ENCODE data around the gene ATXN7L3. TPM values are rescaled to one million over a fixed set of nuclear protein-coding genes. Genes with fewer than 3 reads are reported as not detected.

The ATXN7L3 gene
- total RNA-seq, 6 experiments from 2014 or later = 20.3 to 26.8 (median 22.1) TPM

DNA sequence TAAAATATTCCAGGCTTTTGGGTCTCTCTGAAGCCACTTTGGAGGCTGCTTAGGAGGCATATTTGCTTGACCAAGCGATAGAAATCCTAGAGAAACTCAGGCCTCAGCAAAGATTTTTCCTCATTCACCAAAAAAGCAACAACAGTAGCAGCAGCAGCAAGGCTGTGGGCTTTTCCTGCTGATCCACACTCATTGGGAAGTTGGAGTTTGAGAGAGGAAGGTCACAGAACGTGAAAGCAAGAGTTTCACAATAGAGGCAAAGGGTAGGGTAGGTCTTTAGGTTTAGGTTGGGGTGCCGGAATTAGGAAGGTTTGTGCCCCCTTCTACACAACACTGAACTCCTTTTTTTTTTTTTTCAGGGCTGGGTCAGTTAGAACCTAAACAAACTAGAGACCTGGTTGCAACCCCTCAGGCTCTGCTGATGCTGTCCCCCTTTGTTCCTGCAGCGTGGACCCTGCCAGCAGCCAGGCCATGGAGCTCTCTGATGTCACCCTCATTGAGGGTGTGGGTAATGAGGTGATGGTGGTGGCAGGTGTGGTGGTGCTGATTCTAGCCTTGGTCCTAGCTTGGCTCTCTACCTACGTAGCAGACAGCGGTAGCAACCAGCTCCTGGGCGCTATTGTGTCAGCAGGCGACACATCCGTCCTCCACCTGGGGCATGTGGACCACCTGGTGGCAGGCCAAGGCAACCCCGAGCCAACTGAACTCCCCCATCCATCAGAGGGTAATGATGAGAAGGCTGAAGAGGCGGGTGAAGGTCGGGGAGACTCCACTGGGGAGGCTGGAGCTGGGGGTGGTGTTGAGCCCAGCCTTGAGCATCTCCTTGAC is 10.9 kb downstream of the ATXN7L3 start:
- Histone ChIP-seq H3K36me3 (peaks cover 0 to 21% (median 2%) of the 10 kb centered on the region in 4 donors), H3K4me3 (no peak overlapping the region), H3K27me3 (no peaks in the 10 kb centered on the region), H3K27ac (no peak overlapping the region), H3K9me3 (no peaks in the 10 kb centered on the region), H3K4me1 (peaks cover 2 to 28% (median 11%) of the 10 kb centered on the region in 4 donors)
- no peak for ATAC-seq
- WGBS (ENCODE audit: insufficient coverage, low coverage, low lambda C conversion rate, missing lambda C conversion rate) = 72% methylated on average over 4 of the region's 12 CpGs
- intact Hi-C loops (cut with DNase I) = no loop called here
- TF ChIP-seq POLR2A (IDR thresholded peaks at IDR 0.05) (no peak), CTCF (IDR thresholded peaks at IDR 0.05) (no peak)
- peak in 1 of 3 donors; percentile 50 for DNase-seq

DNA sequence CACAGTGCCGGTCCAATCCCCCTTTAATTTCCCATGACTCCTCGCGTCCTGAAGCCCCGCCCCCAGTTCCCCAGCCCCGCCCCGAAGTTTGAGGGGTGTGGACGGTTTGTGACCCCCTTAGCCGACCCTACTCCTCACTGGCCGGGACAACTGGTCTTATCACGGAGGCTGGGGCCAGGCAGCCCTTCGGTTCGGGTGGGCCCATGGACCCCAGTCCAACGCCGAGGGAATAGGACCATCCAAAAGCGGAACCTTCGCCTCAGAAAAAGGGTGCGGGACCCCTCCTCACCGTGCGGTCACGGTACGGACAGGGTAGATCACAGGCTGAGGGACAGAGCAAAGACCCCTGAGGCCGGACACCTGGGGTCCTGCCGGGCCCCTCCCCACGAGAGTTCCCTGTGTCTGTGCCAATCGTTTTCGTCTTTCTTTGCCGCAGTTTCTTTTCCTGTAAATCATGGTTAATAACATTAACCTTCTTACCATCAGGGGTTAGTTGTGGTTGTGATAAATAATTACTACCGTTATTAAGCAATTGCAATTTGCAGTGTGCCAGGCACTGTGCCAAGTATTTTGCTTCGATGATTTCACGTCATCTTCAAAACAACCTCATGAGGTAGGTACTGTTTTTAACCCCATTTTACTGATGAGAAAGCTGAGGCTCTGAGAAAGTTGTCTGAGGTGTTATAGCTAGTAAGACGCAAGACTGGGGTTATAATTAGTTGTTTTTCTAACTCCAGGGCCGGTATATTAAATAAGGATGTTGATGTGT is 12.4 kb downstream of the ATXN7L3 start:
- WGBS (ENCODE audit: insufficient coverage, low coverage, low lambda C conversion rate, missing lambda C conversion rate) = 2% methylated on average over 20 of the region's 32 CpGs
- Histone ChIP-seq H3K27me3 (no peaks in the 10 kb centered on the region), H3K4me3 (peak overlapping the region; percentile 86 to 94 (median 87)), H3K27ac (peak overlapping the region; percentile 94 to 98 (median 94)), H3K9me3 (no peaks in the 10 kb centered on the region), H3K36me3 (peaks cover 0 to 15% (median under 1%) of the 10 kb centered on the region in 4 donors), H3K4me1 (peaks cover 2 to 28% (median 11%) of the 10 kb centered on the region in 4 donors)
- TF ChIP-seq POLR2A (IDR thresholded peaks at IDR 0.05) (no peak), CTCF (IDR thresholded peaks at IDR 0.05) (no peak)
- intact Hi-C loops (cut with DNase I) = no loop called here
- DNase-seq = peak in 1 of 3 donors; percentile 82
- ATAC-seq = peak; percentile 63 to 72 (median 64)

DNA sequence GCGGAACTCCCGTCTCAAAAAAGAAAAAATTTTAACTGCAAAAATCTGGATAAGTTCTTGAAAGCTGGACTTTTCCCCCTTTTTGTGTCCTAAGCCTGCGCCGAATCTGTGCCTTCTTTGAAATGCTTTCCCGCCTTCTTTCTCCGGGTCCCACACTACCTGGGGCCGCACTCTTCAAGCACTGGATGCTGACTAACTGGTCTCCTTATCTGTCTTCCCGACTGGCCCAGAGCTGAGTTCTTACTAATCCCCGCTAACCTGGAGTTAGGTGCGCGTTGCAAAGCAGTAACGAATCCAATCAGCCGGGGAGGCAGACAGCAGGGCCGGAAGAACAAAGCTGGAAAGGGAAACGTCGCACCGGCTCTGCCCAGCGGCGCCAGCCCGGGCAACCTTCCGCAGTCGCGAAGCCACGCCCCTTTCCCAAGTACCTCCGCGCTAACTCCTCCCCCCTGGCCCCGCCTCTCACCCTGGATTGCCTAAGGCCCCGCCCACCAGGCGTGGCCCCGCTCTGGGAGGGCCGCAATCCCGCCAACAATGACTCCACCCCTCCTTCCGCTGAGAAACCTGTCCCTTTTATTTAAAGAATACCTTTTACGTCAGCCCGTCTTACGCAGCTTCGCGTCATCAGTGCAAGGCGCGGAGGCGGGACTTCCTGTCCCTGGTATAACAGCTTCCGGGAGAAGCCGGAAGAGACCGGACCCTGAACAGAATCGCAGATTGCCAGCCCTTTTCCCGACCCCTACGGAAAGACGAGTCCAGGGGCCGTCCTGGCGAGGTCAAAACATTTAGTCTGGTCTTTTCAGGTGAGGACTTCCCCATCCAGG is 13.2 kb downstream of the ATXN7L3 start, which contains the start of gene TMUB2:
Gene TMUB2, plus strand, starts transcription at position 666 of the 824 bp plus-strand sequence. CDS start 737 bp downstream, outside the sequence.
- intact Hi-C loops (cut with DNase I) = no loop called here
- TF ChIP-seq POLR2A (IDR thresholded peaks at IDR 0.05) = peak; percentile 89
- TF ChIP-seq CTCF (IDR thresholded peaks at IDR 0.05) = no peak
- H3K9me3 ChIP-seq = no peaks in the 10 kb centered on the region
- ATAC-seq (peak; percentile 94 to 97 (median 96)), DNase-seq (peak; percentile 99)
- H3K36me3 ChIP-seq = peaks cover 0 to 21% (median 3%) of the 10 kb centered on the region in 4 donors
- peaks cover 2 to 28% (median 11%) of the 10 kb centered on the region in 4 donors for H3K4me1 ChIP-seq
- H3K27ac ChIP-seq = peak within 1 kb of the TSS; percentile 94 to 98 (median 94)
- H3K4me3 ChIP-seq = peak within 1 kb of the TSS; percentile 86 to 94 (median 87)
- 0% methylated on average over 31 of the region's 50 CpGs for WGBS (ENCODE audit: insufficient coverage, low coverage, low lambda C conversion rate, missing lambda C conversion rate)
- H3K27me3 ChIP-seq = no peaks in the 10 kb centered on the region

GRCh38 chr17:44184212-44184810 is 15.4 kb downstream of the ATXN7L3 start:
- intact Hi-C loops (cut with DNase I) = no loop called here
- peaks cover 0 to 8% (median 3%) of the 10 kb centered on the region in 4 donors for H3K36me3 ChIP-seq
- ATAC-seq = no peak
- peaks cover 2 to 28% (median 11%) of the 10 kb centered on the region in 4 donors for H3K4me1 ChIP-seq
- H3K4me3 ChIP-seq = no peak overlapping the region
- H3K27me3 ChIP-seq = no peaks in the 10 kb centered on the region
- H3K27ac ChIP-seq = peak overlapping the region in 1 of 3 donors; percentile 7
- no peak for TF ChIP-seq CTCF (IDR thresholded peaks at IDR 0.05)
- no peak for TF ChIP-seq POLR2A (IDR thresholded peaks at IDR 0.05)
- no peak for DNase-seq
- no peaks in the 10 kb centered on the region for H3K9me3 ChIP-seq
- 70% methylated on average over 8 of the region's 8 CpGs for WGBS (ENCODE audit: insufficient coverage, low coverage, low lambda C conversion rate, missing lambda C conversion rate)

Measured in right lobe of liver (tissue), 6 donors.